Adipose tissue (tissue), 3 donors: Measurements from ENCODE around the gene OTOGL. TPM values are rescaled to one million over a fixed set of nuclear protein-coding genes. Genes with fewer than 3 reads are reported as not detected.
"Not testable (repeated sequence)": the region's sequence is repeated elsewhere in the genome, so short reads cannot be mapped to it uniquely, and the experiment has no call there.

Source experiments
- H3K27ac ChIP-seq: one replicate; pipeline ENCODE4 v1.5.1; 2013; ENCODE audit warnings: low read depth, low read length
- WGBS, 3 donors: extraction: QIAGEN DNeasy Blood & Tissue Kit; methylation state at CpG; one replicate each; pipeline ENCODE4 v1.1.7; 2013; 5-methylcytosine and 5-hydroxymethylcytosine counted together
- polyA plus RNA-seq, 3 donors: library from polyadenylated mRNA; stranded (reverse); fragments of 200-250 nt; gene quantifications; one replicate each; pipeline ENCODE4 v1.2.3, GENCODE V29; 2013
- donor health status: healthy with polysubstance abuse.
- donor health status: Bipolar disorder and iron deficiency.
- donor health status: healthy.

Gene OTOGL
- polyA plus RNA-seq, 3 donors: under 0.01 to 0.13 (median 0.03) TPM

DNA sequence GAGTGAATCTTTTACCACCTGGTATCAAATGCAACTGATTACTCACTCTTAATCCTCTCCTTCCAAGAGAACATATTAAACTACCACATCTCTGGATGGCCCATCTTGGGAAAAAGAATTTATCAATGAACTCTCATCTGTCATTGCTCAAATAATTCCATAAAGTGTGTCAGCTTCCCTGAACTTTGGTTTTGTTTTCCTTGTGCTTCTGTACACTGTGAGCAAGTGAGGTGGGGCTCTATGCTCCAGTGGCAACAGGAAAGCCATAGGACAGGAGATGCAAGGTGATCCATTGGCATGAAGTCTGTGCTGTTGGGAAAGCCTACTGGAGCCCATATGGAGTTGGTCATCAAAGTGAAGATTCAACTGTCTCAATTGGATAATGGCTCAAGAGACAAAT is 17.4 kb downstream of the OTOGL start:
- no peak overlapping the region for H3K27ac ChIP-seq

DNA sequence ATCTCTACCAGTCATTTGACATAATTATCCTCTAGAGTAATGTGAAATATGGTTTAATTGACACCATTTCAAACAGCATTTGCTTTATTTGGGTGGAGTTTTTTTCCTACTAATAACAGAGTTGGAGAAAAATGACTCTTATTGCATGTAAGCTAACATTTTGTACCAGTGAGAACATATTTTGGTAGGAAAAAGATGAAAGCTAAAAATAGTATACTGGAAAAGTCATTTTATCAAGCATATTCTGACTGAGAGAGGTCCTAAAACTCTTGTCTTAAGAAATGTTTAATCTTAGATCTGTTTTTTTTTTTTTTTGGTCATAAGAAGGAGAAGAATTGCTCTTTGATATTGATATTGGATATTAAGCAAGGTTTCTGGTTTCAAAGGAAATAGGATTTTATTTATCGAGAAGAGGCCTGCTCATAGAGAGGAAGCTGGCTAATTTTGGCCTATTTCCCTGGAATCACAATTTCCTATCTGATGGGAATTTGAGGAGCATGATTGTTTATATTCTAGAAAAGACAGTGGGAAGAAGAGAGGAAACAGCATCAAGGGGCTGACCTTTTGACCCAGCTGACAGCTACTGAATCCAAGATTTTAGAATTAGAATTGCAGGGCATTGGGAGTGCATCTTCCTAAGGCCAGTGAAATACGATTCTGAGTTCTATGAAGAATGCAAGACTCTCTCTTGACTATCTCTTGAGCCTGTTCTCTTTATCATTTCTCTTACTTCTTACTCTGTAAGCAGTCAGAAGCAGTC is 19.4 kb downstream of the OTOGL start:
- 37 to 75% (median 39%) methylated on average over 2 of the region's 2 CpGs for WGBS, 3 donors
- no peak overlapping the region for H3K27ac ChIP-seq

DNA sequence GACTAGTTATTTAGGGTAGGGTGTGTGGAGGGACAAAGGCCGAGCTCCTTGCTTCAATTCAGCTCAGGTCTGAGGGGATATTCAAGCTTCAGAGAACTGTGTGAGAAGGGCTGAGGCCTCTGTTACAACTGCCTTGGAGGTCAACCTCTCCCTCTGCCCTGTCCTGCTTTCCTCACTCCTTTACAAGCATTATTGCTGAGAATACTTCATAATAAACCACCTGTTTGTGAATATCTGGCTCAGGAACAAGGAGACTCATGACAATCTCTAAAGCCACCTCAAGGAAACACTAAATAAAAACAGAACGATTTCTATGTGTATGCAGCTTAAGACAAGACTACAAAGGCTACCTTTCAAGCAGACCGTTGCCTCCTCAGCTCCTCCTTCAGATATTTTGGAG is 21.7 kb downstream of the OTOGL start:
- 58 to 81% (median 80%) methylated on average over 3 of the region's 3 CpGs for WGBS, 3 donors
- H3K27ac ChIP-seq: no peak overlapping the region

DNA sequence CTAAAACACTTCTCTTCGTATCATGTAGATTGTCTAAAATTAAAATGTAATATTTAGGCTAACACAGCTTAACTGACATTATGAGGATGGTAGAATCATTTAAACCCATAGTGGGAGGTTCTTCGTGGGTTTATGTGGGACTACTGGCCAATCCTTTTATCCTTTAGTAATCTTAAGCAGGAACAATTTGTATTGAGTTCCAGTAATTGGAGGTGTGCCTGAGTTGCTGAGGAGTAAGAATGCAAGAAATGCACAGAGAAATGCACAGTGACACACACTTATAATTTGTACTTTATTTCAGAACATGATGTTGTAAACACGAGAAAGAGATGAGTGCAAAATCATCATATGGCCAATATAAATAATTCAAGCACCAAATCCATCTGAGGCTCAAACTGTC is 22.3 kb downstream of the OTOGL start:
- H3K27ac ChIP-seq: no peak overlapping the region
- WGBS, 3 donors: 69 to 83% (median 77%) methylated on average over 3 of the region's 3 CpGs

- H3K27ac ChIP-seq: no peak overlapping the region
These were observed 30.7 kb downstream of the OTOGL start for GRCh38 chr12:80129895-80130530.

DNA sequence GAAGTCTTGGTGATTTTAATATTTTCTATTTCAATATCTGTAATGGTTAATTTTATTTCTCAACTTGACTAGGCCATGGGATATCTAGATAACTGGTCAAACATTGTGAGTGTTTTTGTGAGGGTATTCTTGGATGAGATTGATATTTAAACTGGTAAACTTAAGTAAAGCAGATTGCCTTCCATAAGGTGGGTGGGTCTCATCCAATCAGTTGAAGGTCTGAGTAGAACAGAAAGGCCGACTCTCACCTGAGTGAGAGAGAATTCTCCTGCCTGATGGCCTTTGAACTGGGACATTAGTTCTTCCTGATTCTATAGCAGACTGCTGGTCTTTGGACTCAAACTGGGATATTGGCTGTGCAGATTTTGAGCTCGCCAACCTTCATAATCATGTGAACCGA is 36.3 kb downstream of the OTOGL start:
- H3K27ac ChIP-seq: no peak overlapping the region
- WGBS, 3 donors: 91 to 96% (median 95%) methylated on average over 3 of the region's 3 CpGs

GRCh38 chr12:80140005-80140404 is 40.7 kb downstream of the OTOGL start:
- WGBS, 3 donors: 69 to 90% (median 85%) methylated on average over 4 of the region's 4 CpGs
- no peak overlapping the region for H3K27ac ChIP-seq

- WGBS, 3 donors: 50 to 75% (median 70%) methylated on average over 2 of the region's 2 CpGs
- no peak overlapping the region for H3K27ac ChIP-seq
These were observed 43.3 kb downstream of the OTOGL start for GRCh38 chr12:80142640-80143039.

- WGBS, 3 donors: 77 to 92% (median 88%) methylated on average over 4 of the region's 4 CpGs
- no peak overlapping the region for H3K27ac ChIP-seq
These were observed 44.2 kb downstream of the OTOGL start for GRCh38 chr12:80143537-80143936.

DNA sequence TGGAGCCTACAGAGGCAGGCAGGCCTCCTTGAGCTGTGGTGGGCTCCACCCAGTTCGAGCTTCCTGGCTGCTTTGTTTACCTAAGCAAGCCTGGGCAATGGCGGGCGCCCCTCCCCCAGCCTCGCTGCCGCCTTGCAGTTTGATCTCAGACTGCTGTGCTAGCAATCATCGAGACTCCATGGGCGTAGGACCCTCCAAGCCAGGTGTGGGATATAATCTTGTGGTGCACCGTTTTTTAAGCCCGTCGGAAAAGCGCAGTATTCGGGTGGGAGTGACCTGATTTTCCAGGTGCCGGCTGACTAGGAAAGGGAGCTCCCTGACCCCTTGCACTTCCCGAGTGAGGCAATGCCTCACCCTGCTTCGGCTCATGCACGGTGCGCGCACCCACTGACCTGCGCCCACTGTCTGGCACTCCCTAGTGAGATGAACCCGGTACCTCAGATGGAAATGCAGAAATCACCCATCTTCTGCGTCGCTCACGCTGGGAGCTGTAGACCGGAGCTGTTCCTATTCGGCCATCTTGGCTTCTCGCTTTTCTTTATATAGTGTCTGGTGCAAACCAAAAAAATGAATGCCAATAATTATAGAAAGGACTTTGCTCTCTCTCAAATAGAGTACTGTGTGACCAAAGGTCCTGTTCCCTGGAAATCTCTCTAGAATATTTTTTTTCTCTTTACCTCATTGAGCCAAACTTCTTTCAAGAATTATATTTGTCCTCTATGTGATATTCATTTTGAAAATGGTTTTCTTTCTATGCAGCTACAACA is 50.4 kb downstream of the OTOGL start:
- WGBS, 3 donors: 92 to 94% (median 92%) methylated on average over 12 to 18 of the region's 26 CpGs

GRCh38 chr12:80151131-80151530 is 51.8 kb downstream of the OTOGL start:
- 87 to 95% (median 91%) methylated on average over 2 of the region's 2 CpGs for WGBS, 3 donors
- no peak overlapping the region for H3K27ac ChIP-seq

More for the DNA sequence above, 50.4 kb downstream of the OTOGL start:
- not testable (repeated sequence) for H3K27ac ChIP-seq

- WGBS, 3 donors: 24 to 32% (median 25%) methylated on average over 1 of the region's 1 CpG
- H3K27ac ChIP-seq: no peak overlapping the region
These were observed 54.9 kb downstream of the OTOGL start for GRCh38 chr12:80154261-80154660.

DNA sequence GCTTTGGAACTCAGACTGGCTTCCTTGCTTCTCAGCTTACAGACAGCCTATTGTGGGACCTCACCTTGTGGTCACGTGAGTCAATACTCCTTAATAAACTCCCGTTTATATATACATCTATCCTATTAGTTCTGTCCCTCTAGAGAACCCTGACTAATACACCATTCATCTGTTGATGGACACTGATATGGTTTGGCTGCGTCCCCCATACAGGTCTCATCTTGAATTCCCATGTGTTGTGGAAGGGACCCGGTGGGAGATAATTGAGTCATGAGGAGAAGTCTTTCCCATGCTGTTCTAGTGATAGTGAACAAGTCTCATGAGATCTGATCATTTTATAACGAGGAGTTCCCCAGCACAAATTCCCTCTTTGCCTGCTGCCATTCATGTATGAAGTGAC is 57.0 kb downstream of the OTOGL start:
- WGBS, 3 donors: 88 to 92% (median 91%) methylated on average over 5 of the region's 5 CpGs
- H3K27ac ChIP-seq: no peak overlapping the region

DNA sequence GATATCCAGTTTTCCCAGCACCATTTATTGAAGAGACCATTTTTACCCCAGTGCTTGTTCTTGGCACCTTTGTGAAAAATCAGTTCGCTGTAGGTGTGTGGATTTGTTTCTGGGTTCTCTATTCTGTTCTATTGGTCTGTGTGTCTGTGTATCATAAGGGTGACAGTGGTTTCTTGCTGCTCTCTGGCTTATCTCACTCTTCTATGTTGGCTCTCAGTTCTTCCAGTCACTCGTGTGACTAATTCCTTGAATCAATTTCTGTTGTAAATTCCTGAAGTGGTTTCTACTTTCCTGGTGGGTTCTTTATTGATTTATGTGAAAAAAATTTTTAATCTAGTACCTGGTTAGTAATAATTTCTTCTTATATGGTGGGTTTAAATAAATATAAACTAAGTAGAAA is 58.3 kb downstream of the OTOGL start:
- WGBS, 3 donors: 47 to 74% (median 57%) methylated on average over 2 of the region's 2 CpGs
- no peak overlapping the region for H3K27ac ChIP-seq

GRCh38 chr12:80161612-80162011 is 62.3 kb downstream of the OTOGL start:
- no peak overlapping the region for H3K27ac ChIP-seq
- WGBS, 3 donors: 55 to 71% (median 68%) methylated on average over 4 of the region's 4 CpGs

- 66 to 69% (median 69%) methylated on average over 2 of the region's 2 CpGs for WGBS, 3 donors
- no peak overlapping the region for H3K27ac ChIP-seq
These were observed 62.8 kb downstream of the OTOGL start for GRCh38 chr12:80162177-80162576.

- no peak overlapping the region for H3K27ac ChIP-seq
These were observed 66.4 kb downstream of the OTOGL start for GRCh38 chr12:80165746-80166145.

GRCh38 chr12:80166751-80167150 is 67.4 kb downstream of the OTOGL start:
- H3K27ac ChIP-seq: no peak overlapping the region
- 62 to 71% (median 63%) methylated on average over 2 of the region's 2 CpGs for WGBS, 3 donors

DNA sequence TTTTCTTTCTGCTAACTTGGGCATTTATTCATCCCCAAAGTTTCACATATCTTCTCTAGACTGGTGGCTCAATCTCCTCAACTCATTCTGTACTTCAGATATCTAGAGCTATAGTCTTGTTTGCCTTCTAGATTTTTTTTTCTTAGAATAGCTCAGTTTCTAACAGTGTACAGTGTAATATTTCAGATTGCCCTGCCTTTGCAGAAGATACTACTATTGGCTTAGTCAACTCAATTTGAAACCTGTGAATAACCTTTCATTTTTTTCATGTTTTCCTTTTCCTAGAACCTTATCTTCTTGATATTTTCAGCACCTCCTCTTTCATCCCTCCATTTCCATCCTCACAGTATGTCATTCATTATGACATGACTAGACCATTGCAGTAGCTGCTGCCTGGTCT is 69.6 kb downstream of the OTOGL start:
- no peak overlapping the region for H3K27ac ChIP-seq

DNA sequence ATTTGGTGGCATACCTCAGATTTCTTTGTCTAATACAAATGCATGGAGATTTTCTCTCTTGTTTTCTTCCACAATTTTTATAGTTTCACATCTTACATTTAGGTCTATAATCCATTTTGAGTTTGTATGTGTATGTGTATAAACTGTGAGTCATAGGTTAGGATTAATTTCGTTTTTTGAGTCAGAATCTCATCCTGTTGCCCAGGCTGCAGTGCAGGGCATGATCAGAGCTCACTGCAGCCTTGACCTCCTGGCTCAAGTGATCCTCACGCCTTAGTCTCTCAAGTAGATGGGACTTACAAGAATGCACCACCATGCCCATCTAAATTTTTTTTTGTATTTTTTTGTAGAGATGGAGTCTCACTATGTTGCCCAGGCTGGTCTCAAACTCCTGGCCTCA is 71.6 kb downstream of the OTOGL start:
- WGBS, 3 donors: 76 to 89% (median 86%) methylated on average over 2 of the region's 2 CpGs
- H3K27ac ChIP-seq: no peak overlapping the region
